A172 (cell line): Measurements from ENCODE around the gene MYO9A. TPM values are rescaled to one million over a fixed set of nuclear protein-coding genes. Genes with fewer than 3 reads are reported as not detected.
"Not testable (repeated sequence)": the region's sequence is repeated elsewhere in the genome, so short reads cannot be mapped to it uniquely, and the experiment has no call there.

ENCODE experiments used
- DNase-seq: peaks from one replicate; pipeline ENCODE4 v3.0.0-alpha.2; 2015; ENCODE audit warnings: low spot score
- total RNA-seq: library from RNA; depleted of rRNA; stranded (reverse); fragments of >200 nt; shearing (Covaris generic); gene quantifications from 2 replicates; pipeline ENCODE4 v1.2.3, GENCODE V29; 2014

MYO9A gene
- total RNA-seq, 1 experiment from 2014 or later, result 18.4 TPM

DNA sequence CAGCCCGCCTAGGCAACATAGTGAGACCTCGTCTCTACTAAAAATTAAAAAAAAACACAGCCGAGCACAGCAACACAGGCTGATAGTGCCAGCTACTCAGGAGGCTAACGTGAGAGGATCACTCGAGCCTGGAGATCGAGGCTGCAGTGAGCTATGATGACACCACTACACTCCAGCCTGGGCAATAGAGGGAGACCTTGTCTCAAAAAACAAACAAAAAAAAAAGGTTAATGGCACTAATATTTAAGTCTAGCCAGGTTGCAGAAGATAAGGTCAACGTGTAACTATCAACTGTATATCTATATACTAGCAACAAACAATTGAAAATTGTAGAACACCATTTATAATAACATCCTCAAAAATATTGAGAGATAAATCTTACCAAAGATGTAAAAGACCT is 75.1 kb downstream of the MYO9A start:
- no peak for DNase-seq

DNA sequence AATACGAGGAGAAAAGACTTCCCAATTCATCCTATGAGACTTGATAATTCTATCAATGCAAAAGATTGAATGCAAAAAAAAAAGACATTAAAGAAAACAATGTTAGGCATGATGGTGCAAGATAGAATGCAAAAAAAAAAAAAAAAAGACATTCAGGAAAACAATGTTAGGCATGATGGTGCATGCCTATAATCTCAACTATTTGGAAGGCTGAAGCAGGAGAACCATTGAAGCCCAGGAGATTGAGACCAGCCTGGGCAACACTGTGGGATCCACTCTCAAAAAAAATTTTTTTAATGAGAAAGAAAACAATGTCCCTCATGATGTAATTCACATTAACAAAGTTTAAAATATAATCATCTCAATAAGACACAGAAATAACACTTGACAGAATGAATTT is 75.9 kb downstream of the MYO9A start:
- no peak for DNase-seq

DNA sequence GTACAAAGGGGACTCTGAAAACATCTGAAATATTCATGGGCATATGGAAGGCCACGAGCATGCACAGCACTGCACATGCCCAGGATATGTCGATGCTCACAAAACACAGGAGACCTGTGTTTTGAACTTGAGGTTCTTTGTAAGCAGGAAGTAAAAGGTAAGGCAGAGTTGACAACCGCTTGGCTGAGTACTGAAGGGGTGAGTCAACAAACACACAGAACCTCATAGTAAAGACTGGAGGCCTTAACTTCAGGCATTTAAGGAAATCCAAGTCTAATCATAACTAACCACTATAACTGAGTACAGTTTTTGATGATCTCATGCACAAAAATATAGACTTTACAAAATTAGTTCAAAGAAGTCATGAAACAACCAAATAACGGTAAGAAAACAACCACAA is 80.6 kb downstream of the MYO9A start:
- no peak for DNase-seq

DNA sequence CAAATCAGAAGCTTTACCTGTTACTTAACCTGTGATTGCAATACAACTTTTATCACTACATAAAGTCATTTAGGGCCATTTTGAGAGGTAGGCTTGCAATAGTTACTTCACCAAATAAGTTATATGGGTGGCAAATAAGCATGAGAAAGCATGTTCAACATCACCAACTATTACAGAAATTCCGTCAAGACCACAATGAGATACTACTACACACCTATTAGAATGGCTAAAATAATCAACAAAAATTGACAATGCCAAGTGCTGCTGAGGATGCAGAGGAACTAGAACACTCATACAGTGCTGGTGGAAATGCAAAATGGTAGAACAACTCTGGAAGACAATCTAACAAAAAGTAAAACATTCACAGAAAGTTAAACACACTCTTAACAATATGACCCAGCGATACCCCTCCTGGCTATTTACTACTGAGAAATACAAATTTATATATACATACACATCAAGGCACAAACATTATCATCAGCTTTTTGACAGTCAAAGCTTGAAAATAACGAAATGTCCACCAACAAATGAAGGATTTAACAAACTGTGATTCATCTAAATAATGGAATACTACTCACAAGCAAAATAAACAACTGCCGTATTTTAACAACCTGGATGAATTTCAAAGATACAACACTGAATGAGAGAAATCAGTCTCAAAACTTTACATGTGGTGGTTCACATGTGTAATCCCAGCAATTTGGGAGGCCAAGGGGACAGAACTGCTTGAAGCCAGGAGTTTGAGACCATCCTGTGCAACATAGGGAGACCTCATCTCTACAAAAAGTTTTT is 82.9 kb downstream of the MYO9A start:
- DNase-seq, result no peak

DNA sequence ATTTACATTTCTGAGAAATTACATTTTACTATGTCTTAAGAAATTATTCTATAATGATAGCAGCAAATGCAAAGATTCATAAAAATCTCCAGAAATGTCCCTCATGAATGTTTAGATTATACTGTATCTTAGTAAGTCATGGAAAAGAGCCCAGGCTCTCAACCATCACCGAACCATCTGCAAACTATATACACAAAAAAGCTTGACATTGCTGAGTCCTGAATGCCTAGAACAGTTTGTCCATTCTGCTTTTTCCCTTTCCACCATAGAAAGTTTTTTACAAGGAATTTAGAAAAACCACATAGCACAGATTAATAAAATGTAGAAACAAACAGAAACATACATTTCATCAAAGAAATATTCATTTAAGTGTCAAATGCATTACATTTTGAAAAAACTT is 83.6 kb downstream of the MYO9A start:
- no peak for DNase-seq

DNA sequence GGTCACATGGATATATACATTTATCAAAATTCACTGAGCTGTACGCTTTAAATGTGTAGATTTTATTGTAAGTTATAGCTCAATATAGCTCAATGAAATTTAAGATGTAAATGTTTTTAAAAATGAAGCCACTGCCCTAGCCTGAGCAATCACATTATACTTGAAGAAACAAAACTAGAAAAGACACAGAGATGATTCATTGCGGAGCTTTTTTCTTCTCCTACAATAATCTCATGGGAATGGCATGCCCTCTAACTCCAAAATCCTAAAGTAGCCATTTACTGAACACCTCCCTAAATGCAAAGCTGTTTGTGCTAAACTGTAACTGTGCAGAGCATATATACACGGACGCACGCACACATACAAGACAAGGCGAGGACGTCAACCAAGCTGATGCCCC is 84.2 kb downstream of the MYO9A start:
- DNase-seq, result no peak

DNA sequence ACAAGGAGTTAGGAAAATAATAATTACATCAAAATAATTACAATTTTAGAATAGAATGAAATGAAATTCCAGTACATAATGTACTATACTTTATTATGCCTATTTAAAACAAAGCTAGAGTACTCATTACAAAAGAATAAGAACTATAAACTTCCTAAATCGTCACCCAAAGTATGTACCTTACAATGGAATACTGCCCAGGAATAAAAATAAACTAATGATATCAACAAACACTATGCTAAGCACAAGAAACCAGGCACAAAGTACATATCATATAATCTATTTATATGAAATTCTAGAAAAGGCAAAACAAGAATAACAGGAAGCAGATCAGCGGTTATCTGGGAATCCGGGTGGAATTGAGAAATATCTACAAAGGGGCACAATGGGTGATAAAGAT is 84.7 kb downstream of the MYO9A start:
- no peak for DNase-seq

DNA sequence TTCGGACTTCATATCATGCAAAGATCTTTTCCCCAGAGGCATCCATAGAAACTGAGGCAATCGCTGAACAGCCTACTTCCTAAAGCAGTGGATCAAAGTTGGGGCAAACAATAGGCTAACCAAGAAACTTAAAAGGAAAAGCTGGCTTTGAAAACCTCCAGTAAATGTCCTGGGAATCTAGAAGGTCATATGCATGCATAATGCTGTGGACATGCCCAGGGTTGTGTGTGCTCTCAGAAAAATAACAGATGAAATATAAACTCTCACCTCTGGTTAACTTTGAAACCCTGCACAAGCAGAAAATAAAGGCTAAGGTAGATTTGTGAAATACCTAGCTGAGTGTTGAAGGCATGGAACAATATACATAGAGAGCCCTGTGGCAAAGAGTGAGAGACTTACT is 96.3 kb downstream of the MYO9A start:
- DNase-seq, result no peak

DNA sequence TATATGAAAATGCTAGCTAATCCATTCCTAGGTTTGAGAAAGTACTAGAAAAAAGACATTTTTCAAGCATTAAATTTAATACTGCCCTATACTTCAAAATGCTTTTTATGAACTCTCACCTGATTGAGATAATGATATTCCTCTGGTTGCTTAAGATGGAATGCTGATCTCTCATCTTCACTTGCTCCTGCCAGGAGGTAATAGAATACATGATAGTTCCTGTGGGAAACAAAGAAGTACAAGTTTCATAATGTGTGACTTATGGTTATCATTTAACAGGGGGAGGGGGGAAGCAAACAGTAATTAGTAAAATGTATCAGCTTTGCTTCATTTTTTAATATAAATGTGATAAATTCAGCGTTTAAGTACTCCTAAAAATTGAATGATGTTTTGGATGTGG is 97.2 kb downstream of the MYO9A start:
- no peak for DNase-seq

DNA sequence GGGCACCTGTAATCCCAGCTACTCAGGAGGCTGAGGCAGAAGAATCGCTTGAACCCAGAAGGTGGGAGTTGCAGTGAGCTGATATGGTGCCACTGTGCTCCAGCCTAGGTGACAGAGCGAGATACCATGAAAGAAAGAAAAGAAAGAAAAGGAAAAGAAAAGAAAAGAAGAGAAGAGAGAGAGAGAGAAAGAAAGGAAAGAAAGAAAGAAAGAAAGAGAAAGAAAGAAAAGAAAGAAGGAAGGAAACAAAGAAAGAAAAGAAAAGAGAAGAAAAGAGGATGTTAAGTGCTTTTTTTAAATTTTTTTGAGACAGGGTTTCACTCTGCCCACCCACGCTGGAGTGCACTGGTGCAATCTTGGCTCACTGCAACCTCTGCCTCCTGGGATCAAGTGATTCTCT is 103.4 kb downstream of the MYO9A start:
- not testable (repeated sequence) for DNase-seq

DNA sequence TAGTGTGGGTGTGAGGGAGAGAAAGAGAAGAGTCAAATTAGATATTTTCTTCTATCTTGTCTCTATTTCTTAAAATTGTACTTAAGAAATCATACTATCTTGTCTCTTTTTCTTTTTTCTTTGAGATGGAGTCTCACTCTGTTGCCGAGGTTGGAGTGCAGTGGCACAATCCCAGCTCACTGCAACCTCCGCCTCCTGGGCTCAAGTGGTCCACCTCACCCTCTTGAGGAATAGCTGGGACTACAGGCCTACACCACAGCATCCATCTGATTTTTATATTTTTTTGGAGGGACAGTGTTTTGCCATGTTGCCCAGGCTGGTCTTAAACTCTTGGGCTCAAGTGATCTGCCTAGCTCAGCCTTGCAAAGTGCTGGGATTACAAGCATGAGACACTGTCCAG is 104.2 kb downstream of the MYO9A start:
- no peak for DNase-seq

DNA sequence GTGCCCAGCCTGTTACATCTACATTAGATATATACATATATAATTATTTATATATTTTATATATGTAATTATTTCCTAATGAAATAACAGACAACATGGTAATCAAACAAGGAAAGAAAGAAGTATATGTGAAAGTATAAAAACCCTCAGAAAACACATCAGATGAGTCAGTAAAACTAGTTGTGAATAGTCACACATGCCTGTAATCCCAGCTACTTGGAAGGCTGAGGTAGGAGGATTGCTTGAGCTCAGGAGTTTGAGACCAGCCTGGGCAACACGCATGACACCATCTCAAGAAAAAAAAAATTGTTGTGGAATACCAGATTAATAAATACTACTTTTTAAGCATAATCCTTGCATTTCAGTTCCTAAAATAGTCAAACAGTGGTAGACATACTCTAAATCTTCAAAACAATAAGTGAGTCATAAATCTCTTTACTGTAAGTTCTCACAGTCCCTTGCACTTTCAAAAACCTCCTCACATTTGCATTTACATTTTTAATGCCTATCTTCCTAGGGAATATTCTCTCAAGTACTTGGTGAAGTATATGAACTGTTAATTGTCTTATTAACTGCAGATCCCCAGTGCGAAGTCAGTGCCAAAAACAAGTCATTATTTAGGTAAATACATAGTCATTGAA is 106.5 kb downstream of the MYO9A start:
- no peak for DNase-seq

DNA sequence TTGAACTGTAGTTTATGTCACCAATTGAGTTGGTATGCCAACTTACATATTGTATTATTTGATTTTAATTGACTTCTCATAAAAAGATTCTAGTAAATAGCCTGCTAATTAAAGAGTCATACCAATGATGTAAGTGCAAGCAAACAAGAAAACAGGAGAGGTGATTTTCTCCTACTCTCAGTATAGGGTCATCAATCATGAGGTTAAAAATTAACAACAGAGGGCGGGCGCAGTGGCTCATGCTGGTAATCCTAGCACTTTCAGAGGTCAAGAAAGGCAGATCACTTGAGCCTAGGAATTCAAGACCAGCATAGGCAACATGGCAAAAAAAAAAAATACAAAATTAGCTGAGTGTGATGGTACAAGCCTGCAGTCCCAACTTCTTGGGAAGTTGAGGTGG is 108.7 kb downstream of the MYO9A start:
- no peak for DNase-seq

DNA sequence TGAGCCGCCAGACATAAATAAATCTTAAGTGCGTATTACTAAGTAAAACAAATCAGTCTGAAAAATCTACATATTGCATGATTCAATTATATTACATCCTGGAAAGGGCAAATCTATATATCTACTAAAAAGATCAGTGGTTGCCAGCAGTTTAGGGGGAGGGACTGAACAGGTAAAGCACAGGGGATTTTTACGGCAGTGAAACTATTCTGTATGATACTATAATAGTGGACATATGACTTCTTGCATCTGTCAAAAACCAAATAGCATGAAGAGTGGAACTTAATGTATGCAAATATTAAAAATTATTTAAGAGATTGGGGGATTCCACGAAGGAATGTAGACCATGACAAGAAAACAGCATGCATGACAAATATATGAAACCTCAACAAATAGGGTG is 111.6 kb downstream of the MYO9A start:
- DNase-seq, result no peak

DNA sequence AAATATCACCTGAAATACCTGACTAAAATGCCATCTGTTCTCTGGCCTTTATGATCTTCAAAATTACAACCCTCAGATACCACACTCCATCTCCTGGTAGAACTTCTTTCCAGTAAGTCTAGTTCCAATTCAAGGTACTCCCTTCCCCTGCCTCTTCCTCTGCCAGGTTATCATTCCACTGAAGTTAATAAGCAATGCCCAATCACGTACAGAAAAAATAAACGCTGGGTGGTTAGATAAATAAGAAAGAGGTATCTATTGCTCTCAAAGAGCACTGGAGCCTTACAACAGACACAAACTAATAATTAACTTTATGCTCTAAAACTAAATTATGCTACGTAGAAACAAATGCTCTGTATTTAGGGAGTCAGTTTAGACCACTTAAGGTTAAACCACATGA is 112.5 kb downstream of the MYO9A start:
- DNase-seq, result no peak

DNA sequence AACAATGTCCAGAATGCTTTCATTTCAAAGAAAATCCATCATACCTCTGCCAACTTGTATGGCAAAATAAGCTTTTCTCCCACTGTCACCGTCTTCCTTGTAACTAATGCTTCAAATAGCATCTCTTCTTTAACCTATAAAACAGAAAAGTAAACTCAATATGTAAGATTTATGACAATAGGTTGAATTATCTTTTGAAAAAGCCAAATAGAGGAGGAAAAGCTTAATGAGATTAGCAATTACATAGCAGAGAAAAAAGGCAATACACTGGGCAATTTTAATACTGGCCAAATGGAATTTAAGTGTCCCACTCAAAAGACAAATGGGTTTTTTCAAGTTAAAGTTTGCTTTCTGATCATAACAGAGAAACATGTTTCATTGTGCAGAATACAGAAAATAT is 118.1 kb downstream of the MYO9A start:
- no peak for DNase-seq

DNA sequence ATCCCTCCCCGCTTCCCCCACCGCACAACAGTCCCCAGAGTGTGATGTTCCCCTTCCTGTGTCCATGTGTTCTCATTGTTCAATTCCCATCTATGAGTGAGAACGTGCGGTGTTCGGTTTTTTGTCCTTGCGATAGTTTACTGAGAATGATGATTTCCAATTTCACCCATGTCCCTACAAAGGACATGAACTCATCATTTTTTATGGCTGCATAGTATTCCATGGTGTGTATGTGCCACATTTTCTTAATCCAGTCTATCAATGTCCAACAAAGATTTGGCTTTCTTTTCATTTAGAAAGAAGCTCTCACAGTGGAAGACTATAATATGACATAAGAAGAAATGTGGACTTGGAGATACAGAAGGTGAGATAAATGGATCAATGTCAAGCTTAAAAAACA is 119.2 kb downstream of the MYO9A start:
- DNase-seq, result not testable (repeated sequence)

DNA sequence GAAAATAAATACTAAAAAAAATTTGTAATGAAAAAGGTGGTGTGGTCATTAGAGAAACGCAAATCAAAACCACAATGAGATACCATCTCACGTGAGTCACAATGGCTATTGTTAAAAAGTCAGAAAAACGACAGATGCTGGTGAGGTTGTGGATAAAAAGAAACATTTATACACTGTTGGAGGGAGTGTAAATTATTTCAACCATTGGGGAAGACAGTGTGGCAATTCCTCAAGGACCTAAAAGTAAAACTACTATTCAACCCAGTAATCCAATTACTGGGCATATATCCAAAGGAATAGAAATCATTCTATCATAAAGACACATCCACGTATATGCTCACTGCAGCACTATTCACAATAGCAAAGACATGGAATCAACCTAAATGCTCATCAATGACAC is 120.3 kb downstream of the MYO9A start:
- DNase-seq, result peak; percentile 13

DNA sequence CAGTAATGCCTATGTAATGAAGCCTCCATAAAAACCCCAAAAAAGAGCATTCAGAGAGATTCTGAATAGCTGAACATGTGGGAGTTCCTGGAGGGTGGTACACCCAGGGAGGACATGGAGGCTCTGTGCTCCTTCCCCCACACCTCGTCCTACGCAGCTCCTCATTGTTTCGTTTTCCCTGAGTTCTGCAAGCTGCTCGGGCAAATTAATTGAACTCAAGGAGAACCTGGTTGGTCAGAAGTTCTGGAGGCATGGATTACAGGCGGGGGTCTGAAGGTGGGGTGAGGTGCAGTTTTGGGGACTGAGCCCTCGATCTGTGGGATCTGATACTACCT is 142.2 kb downstream of the MYO9A start:
- DNase-seq, result no peak

DNA sequence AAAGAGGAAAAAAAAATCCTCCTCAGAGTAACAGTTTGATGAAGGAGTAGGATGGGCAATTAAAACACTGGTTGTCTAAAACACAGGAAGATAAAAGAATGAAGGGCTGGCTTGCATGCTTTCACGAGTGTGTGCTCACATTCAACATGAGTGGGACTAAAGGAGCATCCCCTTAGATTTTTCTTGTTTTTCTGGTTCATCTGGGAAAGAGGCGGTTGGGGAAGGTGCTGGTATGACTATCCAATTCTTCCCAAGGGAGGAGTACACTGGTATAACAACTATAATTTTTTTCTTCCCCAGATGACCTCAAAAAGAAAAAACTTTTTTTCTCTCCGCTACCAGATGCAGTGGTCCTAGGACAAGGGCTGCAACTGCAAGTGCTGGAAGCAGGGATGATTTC is 143.7 kb downstream of the MYO9A start:
- DNase-seq, result no peak

DNA sequence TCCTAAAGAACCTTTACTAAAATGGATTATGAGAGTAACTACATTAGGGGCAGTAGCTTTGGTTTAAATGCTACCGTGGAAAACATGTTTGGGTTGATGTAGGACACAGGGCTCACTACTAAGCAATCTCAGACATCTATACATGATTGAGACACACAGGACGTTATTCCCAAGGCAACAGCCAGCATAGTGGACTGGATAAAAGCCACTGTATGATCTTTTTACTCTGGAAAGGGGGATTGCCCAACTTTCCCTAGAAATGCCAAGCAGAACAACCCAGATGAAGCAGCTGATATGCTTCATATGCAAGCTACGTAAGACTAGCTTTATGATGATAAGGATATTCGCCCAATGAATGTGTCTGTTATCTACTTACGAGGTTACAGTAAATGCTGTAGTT is 144.6 kb downstream of the MYO9A start:
- DNase-seq, result no peak

DNA sequence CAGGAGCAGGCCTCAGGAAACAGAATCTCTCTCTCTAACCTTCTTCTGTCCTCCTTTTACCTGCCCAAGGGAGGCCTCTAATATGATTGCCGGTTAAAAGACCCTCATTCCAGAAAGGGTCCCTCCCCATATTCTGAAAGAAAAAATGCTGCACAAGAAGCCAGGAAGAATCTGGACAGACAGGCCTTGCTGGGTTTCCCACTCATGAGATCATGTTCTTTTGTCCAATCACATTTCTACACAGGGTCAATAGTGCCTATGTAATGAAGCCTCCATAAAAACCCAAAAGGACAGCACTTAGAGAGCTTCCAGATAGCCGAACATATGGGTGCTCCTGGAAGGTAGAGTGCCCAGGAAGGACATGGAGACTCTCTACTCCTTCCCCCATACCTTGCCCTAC is 146.0 kb downstream of the MYO9A start:
- DNase-seq, result no peak

DNA sequence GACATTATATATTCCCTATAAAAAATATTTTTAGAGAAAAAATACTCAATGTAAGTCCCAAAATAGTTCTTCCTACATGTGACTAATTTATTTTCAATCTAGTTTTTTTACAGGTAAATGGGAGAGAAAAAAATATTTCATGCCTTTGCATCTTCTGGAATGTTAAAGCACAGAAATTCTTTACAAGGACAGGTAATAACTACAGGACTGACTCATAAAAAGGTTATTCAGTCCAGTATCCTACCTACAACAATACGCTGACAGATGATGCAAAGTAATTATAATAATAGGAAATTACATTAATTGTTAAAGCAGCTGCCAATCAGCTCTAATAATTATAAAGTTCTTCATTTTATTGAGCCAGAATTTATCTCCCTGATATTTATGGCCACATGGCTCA is 147.5 kb downstream of the MYO9A start:
- no peak for DNase-seq

DNA sequence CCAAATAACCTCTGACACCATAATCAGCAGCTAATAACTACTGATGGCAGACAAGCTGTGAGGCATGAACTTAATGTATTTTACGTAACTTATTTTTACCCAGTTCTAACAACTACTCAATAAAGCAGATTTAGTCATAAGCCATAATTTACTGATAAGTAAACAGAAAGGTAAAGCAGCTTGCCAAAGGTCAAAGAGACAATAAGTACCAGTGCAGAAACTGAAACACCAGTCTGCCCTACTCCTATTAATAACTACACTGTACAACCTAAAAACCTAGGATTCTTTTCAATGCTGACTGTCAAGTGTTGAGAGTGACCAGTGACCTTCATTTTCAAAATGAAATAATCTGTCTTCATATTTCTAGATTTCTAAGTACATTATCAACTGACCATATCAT is 155.4 kb downstream of the MYO9A start:
- no peak for DNase-seq
